B cell (primary cell): Measurements from ENCODE around the gene RAP1A.
"Not testable (repeated sequence)": the region's sequence is repeated elsewhere in the genome, so short reads cannot be mapped to it uniquely, and the experiment has no call there.

Experiments used
- EZH2 ChIP-seq: IDR thresholded peaks from 2 replicates; pipeline ENCODE4 v1.6.1; 2012; ENCODE audit warnings: borderline replicate concordance, low read depth, mild to moderate bottlenecking, moderate library complexity, low read length; ENCODE audit not compliant: insufficient read depth, poor library complexity, severe bottlenecking
- TF ChIP-seq, protein P1 (sequence below): fragments of 200-600 bp; IDR thresholded peaks from one replicate; pipeline ENCODE4 v1.8.0; 2022; ENCODE audit warnings: antibody characterized with exemption, mild to moderate bottlenecking

DNA sequence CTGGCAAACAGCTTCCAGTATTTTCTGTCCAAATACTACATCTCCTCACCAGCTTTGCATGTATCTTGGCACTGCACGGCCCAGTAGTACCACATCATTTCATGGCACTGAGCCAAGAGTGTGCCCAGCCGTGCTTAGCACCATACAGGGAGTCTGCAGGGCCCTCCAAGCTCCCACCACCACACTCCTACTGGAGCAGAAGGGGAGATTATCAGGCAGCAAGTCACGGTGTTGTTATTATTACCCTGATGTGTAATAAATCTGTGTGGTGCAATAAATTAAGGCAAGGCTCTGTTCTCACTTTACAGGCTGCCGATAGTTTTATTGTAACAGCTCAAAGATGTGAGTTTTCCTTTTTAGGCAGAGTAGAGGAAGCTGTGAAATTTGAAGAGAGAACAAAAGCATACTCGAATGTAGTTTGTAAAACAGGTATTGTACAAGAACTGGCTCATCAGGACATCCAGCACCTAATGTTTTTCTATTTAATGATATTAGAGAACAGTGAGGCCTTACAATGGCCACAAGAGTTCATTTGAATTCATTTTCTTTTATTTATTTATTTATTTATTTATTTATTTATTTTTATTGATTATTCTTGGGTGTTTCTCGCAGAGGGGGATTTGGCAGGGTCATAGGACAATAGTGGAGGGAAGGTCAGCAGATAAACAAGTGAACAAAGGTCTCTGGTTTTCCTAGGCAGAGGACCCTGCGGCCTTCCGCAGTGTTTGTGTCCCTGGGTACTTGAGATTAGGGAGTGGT is 13.0 kb upstream of the RAP1A start:
- TF ChIP-seq, protein P1, sequence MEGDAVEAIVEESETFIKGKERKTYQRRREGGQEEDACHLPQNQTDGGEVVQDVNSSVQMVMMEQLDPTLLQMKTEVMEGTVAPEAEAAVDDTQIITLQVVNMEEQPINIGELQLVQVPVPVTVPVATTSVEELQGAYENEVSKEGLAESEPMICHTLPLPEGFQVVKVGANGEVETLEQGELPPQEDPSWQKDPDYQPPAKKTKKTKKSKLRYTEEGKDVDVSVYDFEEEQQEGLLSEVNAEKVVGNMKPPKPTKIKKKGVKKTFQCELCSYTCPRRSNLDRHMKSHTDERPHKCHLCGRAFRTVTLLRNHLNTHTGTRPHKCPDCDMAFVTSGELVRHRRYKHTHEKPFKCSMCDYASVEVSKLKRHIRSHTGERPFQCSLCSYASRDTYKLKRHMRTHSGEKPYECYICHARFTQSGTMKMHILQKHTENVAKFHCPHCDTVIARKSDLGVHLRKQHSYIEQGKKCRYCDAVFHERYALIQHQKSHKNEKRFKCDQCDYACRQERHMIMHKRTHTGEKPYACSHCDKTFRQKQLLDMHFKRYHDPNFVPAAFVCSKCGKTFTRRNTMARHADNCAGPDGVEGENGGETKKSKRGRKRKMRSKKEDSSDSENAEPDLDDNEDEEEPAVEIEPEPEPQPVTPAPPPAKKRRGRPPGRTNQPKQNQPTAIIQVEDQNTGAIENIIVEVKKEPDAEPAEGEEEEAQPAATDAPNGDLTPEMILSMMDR, result not testable (repeated sequence)
- not testable (repeated sequence) for TF ChIP-seq EZH2
